HG03575 (cell line): ENCODE data around the gene LHFPL6.
A peak's percentile ranks its signal among the peaks of the same experiment; 100 is the strongest.

Source experiments
- ATAC-seq: cut with Tn5 transposase; IDR thresholded peaks from one replicate; pipeline ENCODE4 v1.9.1; 2021; ENCODE audit not compliant: unreplicated experiment, insufficient number of reproducible peaks, low FRiP score; ENCODE audit errors: extremely low read depth

LHFPL6 gene

DNA sequence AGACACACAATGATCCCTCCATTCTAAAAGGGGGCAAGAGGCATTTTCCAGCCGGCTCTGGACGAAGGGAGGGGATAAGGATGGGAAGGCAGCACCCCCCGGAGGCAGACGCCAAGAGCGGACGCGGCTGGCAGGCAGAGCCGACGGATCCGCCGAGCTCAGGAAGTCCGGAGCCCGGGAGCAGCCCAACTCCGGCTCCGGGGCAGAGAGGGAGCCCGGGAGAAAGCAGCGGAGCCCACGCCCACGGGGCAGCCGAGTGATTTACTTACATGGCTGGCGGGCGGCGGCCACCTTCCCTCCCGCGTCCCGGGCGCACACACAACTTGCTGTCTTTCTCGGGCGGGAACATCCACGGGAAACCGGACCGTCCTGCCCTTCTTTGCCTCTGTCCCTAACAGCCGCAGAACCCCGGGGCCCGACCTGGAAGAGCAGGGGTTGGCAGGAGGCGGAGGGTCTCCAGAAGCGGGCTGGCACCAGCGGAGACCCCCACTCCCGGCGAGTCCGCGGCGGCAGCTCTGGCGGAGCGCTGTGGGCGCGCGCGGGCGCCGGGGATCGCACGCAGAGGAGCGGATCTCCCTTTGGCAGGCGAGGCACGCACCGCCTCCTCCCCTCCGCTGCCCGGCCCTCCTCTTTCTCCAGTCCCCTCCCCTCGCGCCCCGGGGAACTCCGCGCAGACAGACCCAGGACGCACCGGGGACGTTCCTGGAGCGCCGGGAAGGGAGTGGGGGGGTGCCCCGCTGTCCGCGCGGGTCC, at the start of gene LHFPL6:
Gene LHFPL6, minus strand, starts transcription at position 580 of the 753 bp plus-strand sequence.
- peak; percentile 34 for ATAC-seq

DNA sequence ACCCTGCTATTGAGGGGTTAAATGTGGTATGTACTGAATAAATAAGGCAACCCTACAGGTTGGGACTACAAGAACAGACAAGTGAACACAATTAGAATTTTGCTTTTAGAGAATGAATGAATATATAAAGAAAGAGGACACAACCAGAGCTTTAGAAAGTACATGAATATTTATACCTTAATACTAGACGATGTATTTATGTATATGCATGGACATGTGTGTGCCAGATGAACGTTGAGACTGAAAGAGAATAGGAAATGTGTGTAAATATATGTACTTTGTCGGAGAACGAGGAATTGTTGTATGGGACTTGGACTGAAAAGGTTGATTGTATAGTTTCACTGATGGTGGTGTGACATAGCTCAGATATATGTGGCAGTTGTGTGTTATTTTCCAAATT, 43.1 kb upstream of the LHFPL6 start:
- no peak for ATAC-seq

DNA sequence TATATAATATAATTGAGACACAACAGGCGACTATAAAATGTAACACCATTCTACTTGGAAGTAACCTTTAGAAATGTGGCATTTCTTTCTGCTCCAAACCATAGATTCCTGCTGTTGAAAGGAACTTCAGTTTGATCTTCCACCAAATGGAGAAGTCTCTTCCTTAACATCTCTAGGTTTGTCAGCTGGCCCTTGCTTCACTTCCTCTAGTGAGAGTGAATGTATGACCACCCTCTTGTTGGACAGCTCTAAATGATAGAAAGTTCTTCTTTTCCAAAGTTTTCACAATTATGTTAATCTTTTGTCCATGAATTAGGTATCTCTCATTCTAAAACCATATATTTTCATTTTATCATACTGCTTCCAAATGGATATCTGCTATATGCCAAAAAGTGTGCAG, 38.7 kb upstream of the LHFPL6 start:
- ATAC-seq, result no peak

DNA sequence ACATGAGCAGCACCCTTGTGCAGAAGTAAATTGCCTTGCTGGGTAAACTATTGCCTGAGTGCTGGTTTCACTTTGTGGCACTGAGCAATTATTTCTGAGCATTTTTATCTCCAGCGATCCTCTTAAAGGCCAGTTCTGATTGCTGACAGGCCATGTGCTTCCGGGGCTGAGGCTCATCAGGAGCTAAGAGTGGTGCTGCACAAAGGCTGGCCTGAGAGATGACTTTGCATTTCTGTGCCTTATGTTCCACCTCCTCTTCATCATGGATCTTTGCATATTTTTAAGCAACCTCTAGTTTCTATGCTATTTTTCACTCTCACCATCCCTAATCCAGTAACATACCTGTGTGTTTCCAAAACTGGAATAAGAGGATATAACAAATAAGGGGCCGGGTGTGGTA, 34.9 kb upstream of the LHFPL6 start:
- no peak for ATAC-seq

DNA sequence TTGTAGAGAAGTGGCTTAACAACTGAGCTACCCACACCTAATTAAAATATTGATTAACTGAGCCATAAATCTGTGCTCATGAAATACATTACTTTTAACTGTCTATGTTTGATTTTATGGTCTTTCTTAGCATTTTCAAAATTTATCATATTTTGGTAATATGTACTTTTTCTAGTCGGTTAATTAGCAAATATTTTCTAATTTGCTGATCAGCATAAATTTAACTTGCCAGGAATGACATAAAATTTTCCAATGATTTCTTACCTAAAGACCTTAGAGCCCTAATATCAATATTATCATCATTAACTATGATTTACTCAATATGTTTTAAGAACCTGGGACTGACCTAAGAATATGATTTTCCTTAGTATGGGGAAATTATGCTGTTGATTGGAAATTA, 32.6 kb upstream of the LHFPL6 start:
- ATAC-seq, result no peak

DNA sequence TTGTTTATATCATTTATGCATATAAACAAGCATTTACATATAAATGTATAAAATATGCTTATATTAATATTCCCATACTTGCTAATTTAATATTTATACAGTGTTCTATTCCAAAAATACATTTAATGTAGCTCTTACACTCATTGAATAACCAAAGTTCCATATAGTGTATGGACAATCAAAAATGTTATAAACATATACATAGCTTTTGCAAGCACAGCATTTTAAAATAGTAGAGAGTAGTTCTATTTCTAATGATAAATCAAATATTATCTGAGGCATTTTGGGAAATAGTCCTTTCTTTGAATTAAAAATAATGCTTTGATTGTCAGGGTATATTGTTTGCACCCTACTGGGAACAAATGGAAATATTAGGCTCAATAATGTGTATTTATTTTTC, 30.0 kb upstream of the LHFPL6 start:
- no peak for ATAC-seq

DNA sequence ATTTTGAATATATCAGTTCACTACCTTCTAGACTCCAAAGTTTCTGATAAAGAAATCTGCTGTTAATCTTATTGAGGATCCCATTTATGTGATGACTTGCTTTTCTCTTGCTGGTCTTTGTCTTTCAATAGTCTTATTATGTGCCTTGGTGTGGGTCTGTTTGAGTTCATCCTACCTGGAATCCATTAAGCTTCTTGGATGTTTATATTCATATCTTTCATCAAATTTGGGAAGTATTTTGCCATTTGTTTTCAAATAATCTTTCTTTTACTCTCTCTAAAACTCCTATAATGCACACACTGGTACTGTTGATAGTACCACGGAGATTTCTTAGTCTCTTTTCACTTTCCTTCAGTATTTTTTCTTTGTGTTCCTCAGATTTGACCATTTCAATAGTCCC, 28.3 kb upstream of the LHFPL6 start:
- ATAC-seq, result no peak

DNA sequence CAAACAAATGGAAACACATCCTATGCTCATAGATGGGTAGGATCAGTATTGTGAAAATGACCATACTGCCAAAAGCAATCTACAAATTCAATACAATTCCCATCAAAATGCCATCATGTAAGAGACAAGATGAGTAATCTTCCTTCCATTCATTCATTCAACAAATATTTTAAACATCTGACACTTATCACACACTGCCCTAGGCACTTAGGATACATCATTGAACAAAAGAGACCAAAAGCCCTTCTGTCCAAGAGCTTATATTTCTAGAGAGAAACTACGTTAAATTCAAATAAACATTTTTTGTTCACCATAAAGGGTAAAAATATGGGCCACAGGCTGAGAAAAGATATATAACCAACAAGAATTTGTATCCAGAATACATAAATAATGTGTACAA, 20.5 kb upstream of the LHFPL6 start:
- ATAC-seq, result no peak

DNA sequence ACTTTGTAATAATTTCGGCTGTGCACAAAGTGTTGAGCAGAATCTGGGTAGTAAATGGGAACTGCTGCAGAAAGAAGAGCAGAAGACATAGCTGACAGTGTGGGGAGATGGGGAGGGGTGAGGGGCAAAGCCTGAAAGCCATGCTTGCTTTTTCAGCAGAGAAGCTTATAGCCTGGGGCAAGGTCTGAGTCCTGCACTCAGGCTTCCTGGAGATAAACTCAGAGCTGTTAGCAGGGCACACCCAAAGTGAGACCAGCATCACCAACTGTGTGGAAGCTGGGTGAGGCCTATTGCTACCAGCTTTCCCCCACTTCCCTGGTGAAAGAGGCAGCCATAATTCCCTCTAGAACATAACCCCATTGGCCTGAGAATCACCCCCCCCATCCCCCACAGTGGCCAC, 15.6 kb upstream of the LHFPL6 start:
- ATAC-seq, result no peak

DNA sequence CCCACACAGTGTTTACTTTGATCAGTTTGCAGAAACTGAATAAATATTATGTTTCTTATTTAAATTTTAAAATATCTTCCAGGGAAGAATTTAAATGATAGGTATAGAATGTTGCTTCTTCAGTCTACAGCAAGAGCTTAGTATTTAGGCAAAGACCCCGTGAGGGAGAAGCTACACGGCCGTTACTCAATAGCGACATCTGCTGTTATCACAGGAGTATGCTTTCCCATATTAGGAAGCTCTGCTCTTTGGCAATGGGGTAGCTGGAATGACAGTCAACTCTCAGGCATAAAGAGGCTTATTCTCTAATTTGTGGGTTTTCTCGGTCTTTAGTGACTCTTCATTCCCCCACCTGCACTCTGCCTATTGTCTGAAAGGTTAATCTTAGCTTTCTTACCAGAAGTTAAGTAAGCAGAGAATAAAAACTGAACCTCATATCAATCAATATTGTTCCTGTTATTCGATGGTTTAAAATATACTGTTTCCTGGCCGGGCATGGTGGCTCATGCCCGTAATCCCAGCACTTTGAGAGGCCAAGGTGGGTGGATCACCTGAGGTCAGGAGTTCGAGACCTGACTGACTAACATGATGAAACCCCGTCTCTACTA, 13.2 kb upstream of the LHFPL6 start:
- no peak for ATAC-seq

DNA sequence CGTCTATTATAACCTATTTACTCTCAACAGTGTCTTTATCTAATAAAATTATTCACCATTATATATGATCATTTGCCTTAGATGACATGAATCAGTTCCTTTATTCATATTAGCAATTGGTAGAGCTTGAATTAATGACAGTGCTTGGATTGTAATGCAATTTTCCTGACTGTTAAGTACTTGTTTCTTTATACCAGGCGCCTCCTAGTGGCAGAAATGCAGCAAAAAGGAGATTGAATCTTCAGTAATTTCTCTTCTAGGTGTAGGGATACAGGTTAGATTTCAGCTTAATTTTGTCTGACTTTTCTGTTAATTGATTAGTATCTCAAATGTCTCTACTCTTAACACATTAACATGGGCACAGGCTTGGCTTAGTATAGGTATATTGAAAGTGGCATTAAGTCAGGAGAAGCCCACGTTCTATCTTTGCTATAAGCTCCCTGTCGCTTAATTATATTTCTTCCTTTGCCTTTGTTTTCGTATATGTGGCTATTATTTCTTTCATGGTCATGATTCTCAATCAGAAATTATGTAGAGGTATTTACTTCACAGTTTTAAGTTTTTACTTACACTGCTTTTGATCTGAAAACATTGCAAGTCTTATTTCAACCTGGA, 9.1 kb upstream of the LHFPL6 start:
- ATAC-seq, result no peak

DNA sequence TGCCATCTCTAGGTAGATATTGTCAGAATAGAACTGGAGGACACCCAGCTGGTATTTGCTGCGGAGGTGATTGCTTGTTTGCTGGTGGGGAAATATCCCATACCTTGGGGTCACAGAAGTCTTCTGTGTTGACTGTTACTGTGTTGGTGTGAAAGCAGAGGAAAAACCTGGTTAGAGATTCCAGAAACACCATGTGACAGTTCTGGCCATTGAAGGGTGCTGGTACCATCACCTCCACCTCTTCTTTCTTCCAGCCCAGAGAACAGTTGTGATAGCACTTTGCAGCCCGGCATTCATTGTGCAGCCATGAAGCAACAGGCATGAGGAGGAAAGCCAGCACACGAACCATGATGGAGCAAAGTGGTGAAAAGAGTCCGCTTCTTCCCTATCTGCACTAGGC, 4.9 kb upstream of the LHFPL6 start:
- no peak for ATAC-seq

DNA sequence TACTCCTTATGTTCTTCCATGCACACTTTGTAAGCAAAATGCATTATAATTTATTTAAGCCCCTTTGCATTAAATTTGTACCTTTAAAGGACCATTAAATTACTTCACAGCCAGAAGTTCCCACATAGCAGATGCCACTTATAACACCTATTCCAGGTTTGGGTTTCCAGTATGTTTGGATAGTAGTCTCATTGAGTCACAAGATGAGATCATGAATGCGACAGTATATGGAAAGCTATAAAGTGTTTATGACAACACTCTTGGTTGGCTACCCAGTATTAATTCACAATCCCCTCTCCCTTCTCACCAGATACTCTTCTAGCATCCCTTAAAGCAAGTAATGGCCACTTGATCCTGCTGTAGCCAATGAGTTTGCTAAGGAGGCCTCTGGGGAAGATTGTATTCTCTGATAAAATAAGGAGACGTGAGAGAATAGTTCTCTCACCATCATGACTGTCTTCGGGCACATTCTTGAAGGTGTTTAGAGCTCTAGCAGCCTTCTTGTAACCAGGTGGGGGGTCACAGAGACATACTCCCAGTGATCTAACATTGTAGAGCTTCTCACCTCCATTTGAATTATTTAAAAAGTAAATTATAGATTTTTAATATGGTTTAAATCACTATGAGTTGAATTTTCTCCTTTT, 2.8 kb upstream of the LHFPL6 start:
- ATAC-seq, result no peak

DNA sequence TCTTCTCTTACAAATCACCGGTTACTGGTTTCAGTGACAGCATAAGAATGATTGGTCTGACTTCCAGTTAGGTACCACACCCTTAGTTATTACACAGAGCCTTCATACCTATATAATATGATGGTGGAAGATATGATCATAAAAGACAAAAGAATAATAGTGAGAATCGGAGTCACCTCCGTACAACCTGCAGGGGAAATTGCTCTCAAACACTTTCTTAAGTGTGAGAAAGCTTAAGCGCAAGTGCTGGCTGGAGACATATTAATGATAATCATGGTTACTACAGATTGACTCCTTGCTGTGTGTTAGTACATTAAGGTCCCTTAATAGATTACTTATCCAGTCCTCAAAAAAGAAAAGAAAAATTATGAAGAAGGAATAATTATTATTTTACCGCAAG, 1.8 kb upstream of the LHFPL6 start:
- ATAC-seq, result no peak

DNA sequence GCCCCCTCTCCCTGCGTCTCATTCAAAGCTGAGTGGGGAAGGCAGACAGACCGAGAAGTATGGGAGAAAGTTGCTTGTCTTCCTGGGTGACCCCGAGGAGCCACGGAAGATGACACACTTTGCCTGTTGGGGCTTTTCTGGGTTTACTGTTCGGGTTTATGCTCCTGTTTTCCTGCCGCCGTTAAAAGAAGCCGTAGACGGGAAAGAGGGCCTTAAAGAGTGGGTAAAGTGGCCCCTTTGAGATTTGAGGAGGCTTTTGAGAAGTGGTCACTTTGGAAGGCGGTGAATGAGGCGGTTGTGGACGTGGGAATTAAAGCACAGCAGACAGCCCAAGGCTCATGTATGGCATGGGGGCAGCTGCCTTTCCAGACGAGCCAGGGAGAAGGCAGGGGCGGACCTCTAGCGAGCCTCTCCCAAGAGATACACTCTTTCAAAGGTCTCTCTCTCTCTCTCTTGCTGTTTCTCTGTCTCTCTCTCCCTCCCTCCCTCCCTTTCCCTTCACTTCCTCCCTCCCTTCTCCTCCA, 493 bp upstream of the LHFPL6 start:
- ATAC-seq, result no peak

DNA sequence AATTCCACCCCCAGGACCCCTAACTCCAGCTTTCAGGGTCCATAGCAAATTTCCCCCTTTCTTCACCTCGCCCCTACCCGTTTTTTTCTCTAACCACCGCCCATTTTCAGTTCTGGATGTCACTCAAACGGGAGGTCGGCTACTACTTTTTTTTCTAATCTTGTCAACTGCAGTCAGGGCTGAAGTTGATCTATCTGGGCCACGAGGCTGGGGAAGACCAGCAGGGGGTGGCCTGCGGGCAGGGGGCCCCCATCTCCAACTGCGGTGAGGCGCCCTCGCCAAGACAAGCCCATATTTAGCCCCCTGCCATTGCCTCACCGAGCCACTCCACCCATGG, 748 bp downstream of the LHFPL6 start:
- no peak for ATAC-seq

DNA sequence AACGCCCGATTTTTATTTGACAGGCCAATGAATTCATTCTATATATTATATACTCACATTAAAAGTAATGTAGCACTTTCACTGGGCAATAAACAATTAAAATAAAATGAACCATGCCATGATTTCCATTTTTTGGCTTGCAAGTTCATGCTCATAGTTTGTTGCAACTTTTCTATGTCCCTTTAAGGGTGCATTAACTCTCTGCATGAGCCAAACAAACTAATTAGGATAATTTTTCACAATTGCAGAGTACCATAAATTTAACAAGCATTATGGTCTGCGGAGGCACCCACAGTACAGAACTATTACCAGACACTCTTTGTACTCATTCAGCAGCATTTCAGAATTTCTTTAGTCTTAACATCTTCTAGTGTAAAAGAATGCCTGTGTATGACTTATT, 1.4 kb downstream of the LHFPL6 start:
- no peak for ATAC-seq

DNA sequence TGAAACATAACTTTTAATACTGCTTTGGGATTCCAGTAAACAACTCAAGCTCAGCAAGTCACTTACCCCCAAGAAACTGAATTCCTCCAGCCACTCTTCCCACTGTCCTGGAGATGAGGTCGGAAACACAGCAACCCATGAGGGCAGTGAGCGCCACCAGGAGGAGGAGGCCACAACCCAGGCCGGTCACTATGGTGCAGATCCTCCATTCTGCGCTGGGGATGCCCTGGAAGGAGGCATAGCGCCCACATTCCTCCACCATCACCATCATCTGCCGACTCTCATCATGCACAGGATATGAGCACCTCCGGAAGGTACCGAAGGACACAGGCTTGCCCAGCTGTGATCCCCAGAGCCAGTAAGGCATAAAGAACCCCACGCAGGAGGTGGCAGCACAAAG, 2.2 kb downstream of the LHFPL6 start:
- no peak for ATAC-seq

DNA sequence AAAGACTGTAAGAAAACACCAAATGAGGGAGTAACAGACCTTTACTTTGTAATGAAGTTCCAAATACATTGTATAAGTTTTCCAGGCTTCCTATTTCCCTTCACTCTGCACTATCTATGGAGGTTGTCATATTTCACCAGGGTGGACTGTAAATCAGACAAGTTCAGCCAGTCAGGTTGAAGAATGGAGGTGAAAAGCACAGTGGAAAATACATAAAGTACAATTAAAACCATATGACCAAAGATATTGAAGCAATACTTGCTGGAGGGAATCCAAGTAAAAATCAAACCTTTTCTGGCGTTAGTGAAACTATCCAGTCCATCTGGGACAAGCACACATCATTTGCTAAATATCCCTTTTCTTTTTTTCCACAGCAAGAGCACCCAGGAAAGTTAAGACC, 3.2 kb downstream of the LHFPL6 start:
- ATAC-seq, result no peak

DNA sequence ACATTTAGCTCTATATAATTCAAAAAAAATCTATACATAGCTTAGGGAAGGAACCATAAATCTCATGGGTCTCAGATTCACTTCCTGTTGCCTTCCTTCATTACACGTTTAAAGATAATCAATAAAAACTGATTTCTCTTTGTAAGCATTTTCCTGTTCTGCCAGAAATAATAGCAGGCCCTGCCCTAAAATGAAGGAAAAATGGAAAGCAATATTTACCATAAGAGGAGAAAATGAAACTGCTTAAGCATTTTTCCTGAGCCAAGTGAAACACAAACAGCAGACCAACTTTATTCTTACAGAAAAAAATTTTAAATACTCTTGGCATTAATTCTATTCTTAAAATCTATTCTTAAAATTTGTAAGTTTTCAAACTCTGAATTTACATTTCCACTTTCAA, 4.0 kb downstream of the LHFPL6 start:
- ATAC-seq, result no peak
